SU-DHL-6 (cell line): ENCODE results near the gene MED7.

Source experiments
- H2AFZ ChIP-seq: fragments of 200-600 bp; sonication (generic); 2 replicates; pipeline ENCODE4 v1.6.1; 2014; ENCODE audit warnings: low read depth, mild to moderate bottlenecking, moderate library complexity, mixed read lengths, antibody characterized with exemption, low read length; ENCODE audit not compliant: severe bottlenecking
- H3F3A ChIP-seq: fragments of 200-600 bp; shearing (Covaris generic); 2 replicates; pipeline ENCODE4 v1.6.0; 2016; ENCODE audit warnings: antibody characterized with exemption, mild to moderate bottlenecking; ENCODE audit not compliant: insufficient read depth
- H3K27ac ChIP-seq: fragments of 200-600 bp; sonication (generic); 2 replicates; pipeline ENCODE4 v1.5.1; 2016; ENCODE audit warnings: low read depth, mild to moderate bottlenecking, low read length, moderate library complexity, mixed read lengths
- H3K27me3 ChIP-seq: fragments of 200-600 bp; sonication (generic), shearing (Covaris generic); 2 replicates; pipeline ENCODE4 v1.6.0; 2014; ENCODE audit warnings: mild to moderate bottlenecking, low read length
- H3K36me3 ChIP-seq: fragments of 200-600 bp; sonication (generic); 2 replicates; pipeline ENCODE4 v1.6.1; 2014; ENCODE audit warnings: mild to moderate bottlenecking, low read length, mixed read lengths
- H3K4me2 ChIP-seq: fragments of 300-600, 200-600 bp; shearing (Covaris generic), sonication (generic); 2 replicates; pipeline ENCODE4 v1.6.0; 2014; ENCODE audit warnings: low read length, low read depth, mild to moderate bottlenecking; ENCODE audit not compliant: poor library complexity, severe bottlenecking
- H3K4me3 ChIP-seq: fragments of 200-600 bp; sonication (generic); 2 replicates; pipeline ENCODE4 v1.5.1; 2014; ENCODE audit warnings: antibody characterized with exemption, low read length, mild to moderate bottlenecking, mixed read lengths; ENCODE audit not compliant: insufficient read depth, poor library complexity, severe bottlenecking
- H3K79me2 ChIP-seq: fragments of 200-600 bp; sonication (generic); 2 replicates; pipeline ENCODE4 v1.6.1; 2014; ENCODE audit warnings: mild to moderate bottlenecking, low read length, moderate library complexity; ENCODE audit not compliant: insufficient read depth
- H3K9ac ChIP-seq: fragments of 200-600 bp; sonication (generic); 2 replicates; pipeline ENCODE4 v1.7.0; 2014; ENCODE audit warnings: mild to moderate bottlenecking, low read length
- H3K9me2 ChIP-seq: fragments of 200-600 bp; sonication (generic); replicated peaks from 2 replicates; pipeline ENCODE4 v1.6.1; 2014; ENCODE audit warnings: low read length; ENCODE audit not compliant: insufficient read depth
- H3K9me3 ChIP-seq: fragments of 200-600 bp; sonication (generic); 2 replicates; pipeline ENCODE4 v1.6.1; 2014; ENCODE audit warnings: low read length, mixed read lengths; ENCODE audit not compliant: insufficient read depth
- H4K20me1 ChIP-seq: fragments of 200-600 bp; sonication (generic); 2 replicates; pipeline ENCODE4 v1.6.1; 2014; ENCODE audit warnings: low read depth, mild to moderate bottlenecking, antibody characterized with exemption, low read length, moderate library complexity, mixed read lengths
- EZH2phosphoT487 ChIP-seq: fragments of 200-600 bp; sonication (generic), shearing (Covaris generic); conservative IDR thresholded peaks from 2 replicates; pipeline ENCODE4 v1.6.1; 2018; ENCODE audit warnings: mild to moderate bottlenecking, antibody characterized with exemption, low read length, moderate library complexity, mixed read lengths
- TF ChIP-seq, protein P1 (sequence below): fragments of 200-600 bp; sonication (generic); IDR thresholded peaks from one replicate; pipeline ENCODE4 v1.5.1; 2017; ENCODE audit warnings: antibody characterized with exemption, mild to moderate bottlenecking, low read length, moderate library complexity; ENCODE audit not compliant: insufficient read depth, poor library complexity, severe bottlenecking

The MED7 gene

DNA sequence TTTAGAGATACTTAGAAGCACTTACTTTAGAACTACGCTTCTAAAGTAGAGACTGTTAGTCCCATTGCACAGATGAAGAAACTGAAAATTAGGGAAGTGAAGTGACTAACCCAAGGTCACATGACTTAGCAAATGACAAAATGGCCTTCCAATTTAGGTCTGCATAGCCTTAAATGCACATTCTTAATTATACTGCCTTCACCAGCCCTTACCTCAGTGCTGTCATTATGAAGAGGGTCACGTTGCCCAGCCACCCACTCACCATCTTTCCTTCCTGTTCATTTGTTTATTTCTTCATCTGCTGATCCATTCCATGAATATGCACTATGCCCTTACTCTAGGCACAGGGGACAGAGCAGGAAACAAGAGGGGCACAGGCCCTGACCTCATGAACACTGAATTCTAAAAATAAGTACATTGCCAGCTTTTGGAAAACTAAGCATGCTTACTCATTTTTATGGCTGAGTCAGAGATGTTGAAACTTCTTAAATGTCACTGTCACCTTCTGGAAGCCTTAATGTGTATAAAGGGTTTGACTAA is 42.5 kb downstream of the MED7 start:
- no peaks in the 10 kb centered on the region for H3K27me3 ChIP-seq

DNA sequence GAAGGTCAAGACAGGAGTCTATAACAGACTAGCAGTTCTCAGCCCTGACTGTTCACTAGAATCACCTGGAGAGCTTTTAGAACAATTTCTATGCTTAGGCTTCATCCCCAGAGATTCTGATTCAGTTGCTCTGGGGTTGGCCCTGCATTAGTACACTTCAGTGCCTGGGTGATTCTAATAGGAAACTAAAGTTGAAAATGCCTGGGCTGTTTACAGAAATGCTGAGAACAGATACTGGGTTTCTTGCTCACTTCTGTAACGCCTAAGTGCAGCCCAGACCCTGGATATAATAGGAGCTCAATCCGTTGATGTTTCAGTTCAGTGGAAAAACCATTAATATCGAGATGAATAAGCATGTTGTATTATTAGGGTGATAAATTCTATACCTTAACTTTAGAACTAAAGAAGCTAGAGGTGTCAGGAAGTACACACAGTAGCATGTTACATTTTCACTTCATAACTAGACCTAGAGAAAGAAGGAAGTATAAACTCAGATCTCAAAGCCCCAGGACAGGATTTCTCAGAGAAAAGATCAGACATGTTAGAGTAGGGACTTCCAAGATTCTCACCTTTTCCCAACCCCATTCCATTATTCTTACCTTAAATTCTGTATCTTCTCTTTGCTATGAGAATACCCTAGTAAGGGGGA is 54.2 kb downstream of the MED7 start:
- no peaks in the 10 kb centered on the region for H3F3A ChIP-seq
- no peaks in the 10 kb centered on the region for H3K9me2 ChIP-seq
- no peak overlapping the region for H3K4me2 ChIP-seq
- no peak overlapping the region for H2AFZ ChIP-seq
- TF ChIP-seq EZH2phosphoT487 = no peak
- TF ChIP-seq, protein P1, sequence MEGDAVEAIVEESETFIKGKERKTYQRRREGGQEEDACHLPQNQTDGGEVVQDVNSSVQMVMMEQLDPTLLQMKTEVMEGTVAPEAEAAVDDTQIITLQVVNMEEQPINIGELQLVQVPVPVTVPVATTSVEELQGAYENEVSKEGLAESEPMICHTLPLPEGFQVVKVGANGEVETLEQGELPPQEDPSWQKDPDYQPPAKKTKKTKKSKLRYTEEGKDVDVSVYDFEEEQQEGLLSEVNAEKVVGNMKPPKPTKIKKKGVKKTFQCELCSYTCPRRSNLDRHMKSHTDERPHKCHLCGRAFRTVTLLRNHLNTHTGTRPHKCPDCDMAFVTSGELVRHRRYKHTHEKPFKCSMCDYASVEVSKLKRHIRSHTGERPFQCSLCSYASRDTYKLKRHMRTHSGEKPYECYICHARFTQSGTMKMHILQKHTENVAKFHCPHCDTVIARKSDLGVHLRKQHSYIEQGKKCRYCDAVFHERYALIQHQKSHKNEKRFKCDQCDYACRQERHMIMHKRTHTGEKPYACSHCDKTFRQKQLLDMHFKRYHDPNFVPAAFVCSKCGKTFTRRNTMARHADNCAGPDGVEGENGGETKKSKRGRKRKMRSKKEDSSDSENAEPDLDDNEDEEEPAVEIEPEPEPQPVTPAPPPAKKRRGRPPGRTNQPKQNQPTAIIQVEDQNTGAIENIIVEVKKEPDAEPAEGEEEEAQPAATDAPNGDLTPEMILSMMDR = no peak
- H3K9me3 ChIP-seq = no peaks in the 10 kb centered on the region
- no peaks in the 10 kb centered on the region for H4K20me1 ChIP-seq
- H3K36me3 ChIP-seq = no peaks in the 10 kb centered on the region; the same call in 1 of the 2 replicates
- no peak overlapping the region for H3K9ac ChIP-seq
- no peak overlapping the region for H3K27ac ChIP-seq
- no peaks in the 10 kb centered on the region for H3K27me3 ChIP-seq
- no peak overlapping the region for H3K4me3 ChIP-seq
- no peaks in the 10 kb centered on the region for H3K79me2 ChIP-seq

More for the DNA sequence above, 42.5 kb downstream of the MED7 start:
- TF ChIP-seq, protein P1 = no peak
- TF ChIP-seq EZH2phosphoT487 = no peak
- no peaks in the 10 kb centered on the region for H3K36me3 ChIP-seq
- no peaks in the 10 kb centered on the region for H3K9me2 ChIP-seq
- no peak overlapping the region for H3K4me2 ChIP-seq
- no peak overlapping the region for H3K4me3 ChIP-seq
- no peaks in the 10 kb centered on the region for H4K20me1 ChIP-seq
- H3K27ac ChIP-seq = no peak overlapping the region
- no peak overlapping the region for H2AFZ ChIP-seq
- H3K79me2 ChIP-seq = no peaks in the 10 kb centered on the region
- no peaks in the 10 kb centered on the region for H3F3A ChIP-seq
- H3K9ac ChIP-seq = no peak overlapping the region
- no peaks in the 10 kb centered on the region for H3K9me3 ChIP-seq
